HCT116 (cell line): ENCODE data around the gene KRTAP5-3. TPM values are rescaled to one million over a fixed set of nuclear protein-coding genes. Genes with fewer than 3 reads are reported as not detected.

ENCODE experiments used
- ATAC-seq: fragments of 200-7000 bp; cut with Tn5 transposase; 2 replicates; pipeline ENCODE4 v1.9.1; 2020; ENCODE audit warnings: mild to moderate bottlenecking, moderate library complexity
- BruUV-seq: library from RNA; stranded (reverse); fragments of 400-500 nt; replicated peaks from 2 replicates; lab custom pipeline; 2021; lab: Mats Ljungman, UMichigan
- CTCF ChIA-PET: fragments of 300-600 bp; sonication (Branson Sonifier 250); formaldehyde crosslinking; loops from one replicate; lab custom pipeline; 2021; ENCODE audit warnings: antibody characterized with exemption; lab: Charles Lee
- POLR2A ChIA-PET: fragments of 300-600, 350-600 bp; sonication (Branson Sonifier 250); formaldehyde crosslinking; loops from one replicate; lab custom pipeline; 2021; ENCODE audit warnings: antibody characterized with exemption; lab: Charles Lee
- RAD21 ChIA-PET, 2 experiments: fragments of 300-600 bp; sonication (Branson Sonifier 250); formaldehyde crosslinking; loops; one replicate each; lab custom pipeline; 2023; ENCODE audit warnings: low total read pairs in 2 of 2; ENCODE audit not compliant: uncharacterized antibody in 2 of 2, unreplicated experiment in 2 of 2, low non-redundant PET in 1 of 2; lab: Charles Lee
- DNase-seq: peaks from one replicate; pipeline ENCODE4 v3.0.0-alpha.2; 2010; ENCODE audit warnings: low read depth, low spot score
- H2AFZ ChIP-seq: fragments of 200-600 bp; shearing (Covaris generic), sonication (generic); 2 replicates; pipeline ENCODE4 v1.6.1; 2017; ENCODE audit warnings: low read depth, mixed run types, mixed read lengths, antibody characterized with exemption, low read length; ENCODE audit not compliant: poor library complexity, severe bottlenecking
- H3K27ac ChIP-seq: 2 replicates; pipeline ENCODE4 v1.5.1; 2012; ENCODE audit warnings: low read depth, low read length
- H3K27me3 ChIP-seq: fragments of 200-600 bp; sonication (generic); 2 replicates; pipeline ENCODE4 v1.6.1; 2016; ENCODE audit warnings: mixed run types, low read length, mixed read lengths; ENCODE audit not compliant: insufficient read depth
- H3K36me3 ChIP-seq, 2 experiments: fragments of 200-500 bp in 1 of 2; fragments of 200-600 bp in 1 of 2; sonication (Bioruptor generic) in 1 of 2; sonication (generic) in 1 of 2; 2 replicates each; pipeline versions ENCODE4 v1.5.1 to v1.6.1; 2014 to 2016; ENCODE audit warnings: low read length in 2 of 2, inconsistent platforms in 1 of 2, mixed read lengths in 1 of 2, mixed run types in 1 of 2; ENCODE audit not compliant: insufficient read depth in 2 of 2, control insufficient read depth in 1 of 2
- H3K4me1 ChIP-seq, 2 experiments: fragments of 200-600 bp in 1 of 2; sonication (generic) in 1 of 2; 2 replicates each; pipeline versions ENCODE4 v1.5.1 to v1.6.1; 2012 to 2017; ENCODE audit warnings: low read length in 2 of 2, inconsistent platforms in 1 of 2, mild to moderate bottlenecking in 1 of 2, mixed read lengths in 1 of 2, mixed run types in 1 of 2, moderate library complexity in 1 of 2; ENCODE audit not compliant: insufficient read depth in 2 of 2, control insufficient read depth in 1 of 2
- H3K4me2 ChIP-seq: fragments of 200-600 bp; sonication (generic); 2 replicates; pipeline ENCODE4 v1.6.1; 2017; ENCODE audit warnings: mixed run types, low read length, mixed read lengths
- H3K4me3 ChIP-seq, 2 experiments: fragments of 200-600 bp in 1 of 2; sonication (generic) in 1 of 2; replicated peaks in 1 of 2; 2 replicates each; pipeline ENCODE4 v1.5.1; 2011 to 2016; ENCODE audit warnings: low read length in 2 of 2, control low read depth in 1 of 2, low read depth in 1 of 2, mild to moderate bottlenecking in 1 of 2, mixed read lengths in 1 of 2, mixed run types in 1 of 2
- H3K79me2 ChIP-seq: fragments of 200-600 bp; sonication (generic); 2 replicates; pipeline ENCODE4 v1.6.1; 2017; ENCODE audit warnings: mild to moderate bottlenecking, mixed run types, low read length, moderate library complexity, mixed read lengths; ENCODE audit not compliant: insufficient read depth
- H3K9ac ChIP-seq: fragments of 200-600 bp; sonication (generic); 2 replicates; pipeline ENCODE4 v1.6.1; 2016; ENCODE audit warnings: low read length, mixed read lengths
- H3K9me2 ChIP-seq: fragments of 200-600 bp; sonication (generic), shearing (Covaris generic); 2 replicates; pipeline ENCODE4 v1.6.1; 2017; ENCODE audit warnings: mixed run types, mild to moderate bottlenecking, moderate library complexity; ENCODE audit not compliant: insufficient read depth
- H3K9me3 ChIP-seq, 2 experiments: fragments of 200-500 bp in 1 of 2; fragments of 200-600 bp in 1 of 2; sonication (Bioruptor generic) in 1 of 2; sonication (generic) in 1 of 2; 2 replicates each; pipeline ENCODE4 v1.6.1; 2014 to 2017; ENCODE audit warnings: low read length in 2 of 2, mixed read lengths in 2 of 2, inconsistent platforms in 1 of 2, low read depth in 1 of 2, mild to moderate bottlenecking in 1 of 2, mixed run types in 1 of 2, moderate library complexity in 1 of 2; ENCODE audit not compliant: control insufficient read depth in 1 of 2, insufficient read depth in 1 of 2
- H4K20me1 ChIP-seq: fragments of 200-600 bp; sonication (generic), shearing (Covaris generic); 2 replicates; pipeline ENCODE4 v1.6.1; 2017; ENCODE audit warnings: mixed run types, mild to moderate bottlenecking, moderate library complexity; ENCODE audit not compliant: insufficient read depth
- CBX3 ChIP-seq: IDR thresholded peaks from 2 replicates; pipeline ENCODE4 v1.6.1; 2012; ENCODE audit warnings: low read depth
- CEBPB ChIP-seq: IDR thresholded peaks from 2 replicates; pipeline ENCODE4 v1.6.1; 2012; ENCODE audit warnings: low read depth
- EGR1 ChIP-seq: IDR thresholded peaks from 2 replicates; pipeline ENCODE4 v1.6.1; 2012; ENCODE audit warnings: low read depth
- ELF1 ChIP-seq: IDR thresholded peaks from 2 replicates; pipeline ENCODE4 v1.6.1; 2012; ENCODE audit warnings: low read depth, borderline replicate concordance
- EZH2phosphoT487 ChIP-seq: fragments of 200-600 bp; IDR thresholded peaks from 2 replicates; pipeline ENCODE4 v1.6.1; 2018; ENCODE audit warnings: antibody characterized with exemption, borderline replicate concordance
- FOSL1 ChIP-seq: IDR thresholded peaks from 2 replicates; pipeline ENCODE4 v1.6.1; 2012; ENCODE audit warnings: low read depth
- POLR2AphosphoS5 ChIP-seq: IDR thresholded peaks from 2 replicates; pipeline ENCODE4 v1.6.1; 2011; ENCODE audit warnings: mild to moderate bottlenecking, low read depth, low read length, moderate library complexity
- RAD21 ChIP-seq: IDR thresholded peaks from 2 replicates; pipeline ENCODE4 v1.6.1; 2012; ENCODE audit warnings: low read depth, mild to moderate bottlenecking
- SIN3A ChIP-seq: IDR thresholded peaks from 2 replicates; pipeline ENCODE4 v1.6.1; 2012; ENCODE audit warnings: low read depth
- SP1 ChIP-seq: IDR thresholded peaks from 2 replicates; pipeline ENCODE4 v1.6.1; 2012; ENCODE audit warnings: low read depth
- TCF7L2 ChIP-seq: IDR thresholded peaks from 2 replicates; pipeline ENCODE4 v1.7.0; 2011; ENCODE audit warnings: borderline replicate concordance, inconsistent platforms; ENCODE audit not compliant: insufficient read depth, insufficient read length; ENCODE audit errors: extremely low read depth
- ZFX ChIP-seq: fragments of 450-650 bp; IDR thresholded peaks from 2 replicates; pipeline ENCODE4 v1.6.1; 2017
- ZNF274 ChIP-seq: fragments of 200-500 bp; sonication (Bioruptor generic); IDR thresholded peaks from 2 replicates; pipeline ENCODE4 v1.6.1; 2014; ENCODE audit warnings: mild to moderate bottlenecking, low read depth, low read length, inconsistent platforms
- intact Hi-C: fragments of 100-400 bp; cut with micrococcal nuclease; formaldehyde crosslinking; loops from 2 replicates; pipeline ENCODE4 v1.10.0; 2022
- total RNA-seq: library from RNA; stranded (reverse); gene quantifications from one replicate; pipeline ENCODE4 v1.2.1, GENCODE V29; 2021; ENCODE audit not compliant: unreplicated experiment
- TF ChIP-seq, protein P1 (sequence below): IDR thresholded peaks from 2 replicates; pipeline ENCODE4 v1.6.1; 2012; ENCODE audit warnings: low read depth
- TF ChIP-seq, protein P2 (sequence below): IDR thresholded peaks from 2 replicates; pipeline ENCODE4 v1.6.1; 2012
- TF ChIP-seq, protein P3 (sequence below): IDR thresholded peaks from 2 replicates; pipeline ENCODE4 v1.6.1; 2012
- TF ChIP-seq, protein P4 (sequence below), 3 experiments: fragments of 200-600 bp in 1 of 3; sonication (generic) in 1 of 3; IDR thresholded peaks in 2 of 3; conservative IDR thresholded peaks in 1 of 3; 2 replicates each; pipeline ENCODE4 v1.5.1; 2012 to 2017; ENCODE audit warnings: low read depth in 2 of 3, low read length in 2 of 3, antibody characterized with exemption in 1 of 3, borderline replicate concordance in 1 of 3, control low read depth in 1 of 3, mild to moderate bottlenecking in 1 of 3, mixed read lengths in 1 of 3, mixed run types in 1 of 3, moderate library complexity in 1 of 3; ENCODE audit not compliant: insufficient read depth in 1 of 3

Gene KRTAP5-3
- total RNA-seq, 1 experiment from 2014 or later = not detected

DNA sequence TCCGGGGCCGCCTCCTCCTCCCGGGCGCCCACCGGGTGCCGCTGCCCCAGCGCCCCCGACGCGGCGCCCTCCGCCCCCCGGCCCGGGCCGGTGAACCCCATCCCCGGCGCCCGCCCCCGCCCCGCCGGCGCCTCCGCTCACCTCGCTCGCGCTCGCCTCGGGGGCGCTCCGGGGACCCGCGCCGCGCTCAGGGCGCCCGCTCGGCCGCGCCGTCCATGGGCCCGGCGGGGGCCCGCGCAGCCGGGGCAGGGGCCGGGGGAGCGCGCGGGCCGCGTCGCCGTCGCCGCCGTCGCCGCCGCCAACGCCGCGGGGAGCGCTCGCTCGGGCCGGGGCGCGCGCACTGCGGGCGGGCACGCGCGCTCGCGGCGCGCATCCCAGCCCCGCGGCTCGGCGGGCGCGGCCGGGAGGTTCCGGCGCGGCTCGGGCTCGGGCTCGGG is 36.5 kb downstream of the KRTAP5-3 start:
- RAD21 ChIA-PET = interaction anchor here (0.6 to 0.7 kb wide), 2 partner anchors 14 to 59 kb away, joined by 3 to 4 read pairs; no protein-coding TSS in a partner anchor
- no peak for DNase-seq
- BruUV-seq = no TSS peak
- no peak; the same call in 1 of the 2 replicates for ATAC-seq
- H2AFZ ChIP-seq = no peak overlapping the region
- TF ChIP-seq, protein P1, sequence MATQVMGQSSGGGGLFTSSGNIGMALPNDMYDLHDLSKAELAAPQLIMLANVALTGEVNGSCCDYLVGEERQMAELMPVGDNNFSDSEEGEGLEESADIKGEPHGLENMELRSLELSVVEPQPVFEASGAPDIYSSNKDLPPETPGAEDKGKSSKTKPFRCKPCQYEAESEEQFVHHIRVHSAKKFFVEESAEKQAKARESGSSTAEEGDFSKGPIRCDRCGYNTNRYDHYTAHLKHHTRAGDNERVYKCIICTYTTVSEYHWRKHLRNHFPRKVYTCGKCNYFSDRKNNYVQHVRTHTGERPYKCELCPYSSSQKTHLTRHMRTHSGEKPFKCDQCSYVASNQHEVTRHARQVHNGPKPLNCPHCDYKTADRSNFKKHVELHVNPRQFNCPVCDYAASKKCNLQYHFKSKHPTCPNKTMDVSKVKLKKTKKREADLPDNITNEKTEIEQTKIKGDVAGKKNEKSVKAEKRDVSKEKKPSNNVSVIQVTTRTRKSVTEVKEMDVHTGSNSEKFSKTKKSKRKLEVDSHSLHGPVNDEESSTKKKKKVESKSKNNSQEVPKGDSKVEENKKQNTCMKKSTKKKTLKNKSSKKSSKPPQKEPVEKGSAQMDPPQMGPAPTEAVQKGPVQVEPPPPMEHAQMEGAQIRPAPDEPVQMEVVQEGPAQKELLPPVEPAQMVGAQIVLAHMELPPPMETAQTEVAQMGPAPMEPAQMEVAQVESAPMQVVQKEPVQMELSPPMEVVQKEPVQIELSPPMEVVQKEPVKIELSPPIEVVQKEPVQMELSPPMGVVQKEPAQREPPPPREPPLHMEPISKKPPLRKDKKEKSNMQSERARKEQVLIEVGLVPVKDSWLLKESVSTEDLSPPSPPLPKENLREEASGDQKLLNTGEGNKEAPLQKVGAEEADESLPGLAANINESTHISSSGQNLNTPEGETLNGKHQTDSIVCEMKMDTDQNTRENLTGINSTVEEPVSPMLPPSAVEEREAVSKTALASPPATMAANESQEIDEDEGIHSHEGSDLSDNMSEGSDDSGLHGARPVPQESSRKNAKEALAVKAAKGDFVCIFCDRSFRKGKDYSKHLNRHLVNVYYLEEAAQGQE = no peak
- TF ChIP-seq, protein P2, sequence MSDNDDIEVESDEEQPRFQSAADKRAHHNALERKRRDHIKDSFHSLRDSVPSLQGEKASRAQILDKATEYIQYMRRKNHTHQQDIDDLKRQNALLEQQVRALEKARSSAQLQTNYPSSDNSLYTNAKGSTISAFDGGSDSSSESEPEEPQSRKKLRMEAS = no peak
- no peak for TF ChIP-seq CBX3
- TF ChIP-seq, protein P3, sequence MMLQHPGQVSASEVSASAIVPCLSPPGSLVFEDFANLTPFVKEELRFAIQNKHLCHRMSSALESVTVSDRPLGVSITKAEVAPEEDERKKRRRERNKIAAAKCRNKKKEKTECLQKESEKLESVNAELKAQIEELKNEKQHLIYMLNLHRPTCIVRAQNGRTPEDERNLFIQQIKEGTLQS = no peak
- no peak for TF ChIP-seq EGR1
- no peak for TF ChIP-seq SIN3A
- TF ChIP-seq, protein P4, sequence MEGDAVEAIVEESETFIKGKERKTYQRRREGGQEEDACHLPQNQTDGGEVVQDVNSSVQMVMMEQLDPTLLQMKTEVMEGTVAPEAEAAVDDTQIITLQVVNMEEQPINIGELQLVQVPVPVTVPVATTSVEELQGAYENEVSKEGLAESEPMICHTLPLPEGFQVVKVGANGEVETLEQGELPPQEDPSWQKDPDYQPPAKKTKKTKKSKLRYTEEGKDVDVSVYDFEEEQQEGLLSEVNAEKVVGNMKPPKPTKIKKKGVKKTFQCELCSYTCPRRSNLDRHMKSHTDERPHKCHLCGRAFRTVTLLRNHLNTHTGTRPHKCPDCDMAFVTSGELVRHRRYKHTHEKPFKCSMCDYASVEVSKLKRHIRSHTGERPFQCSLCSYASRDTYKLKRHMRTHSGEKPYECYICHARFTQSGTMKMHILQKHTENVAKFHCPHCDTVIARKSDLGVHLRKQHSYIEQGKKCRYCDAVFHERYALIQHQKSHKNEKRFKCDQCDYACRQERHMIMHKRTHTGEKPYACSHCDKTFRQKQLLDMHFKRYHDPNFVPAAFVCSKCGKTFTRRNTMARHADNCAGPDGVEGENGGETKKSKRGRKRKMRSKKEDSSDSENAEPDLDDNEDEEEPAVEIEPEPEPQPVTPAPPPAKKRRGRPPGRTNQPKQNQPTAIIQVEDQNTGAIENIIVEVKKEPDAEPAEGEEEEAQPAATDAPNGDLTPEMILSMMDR (IDR thresholded peaks at IDR 0.05 in 2 of 3, conservative IDR thresholded peaks at IDR 0.05 in 1 of 3; ENCODE audit: borderline replicate concordance in 1 of 3, insufficient read depth in 1 of 3, low read depth in 2 of 3, low read length in 2 of 3) = no peak
- TF ChIP-seq POLR2AphosphoS5 = no peak
- no peak for TF ChIP-seq RAD21
- no peak for TF ChIP-seq SP1
- TF ChIP-seq ZNF274 = no peak
- TF ChIP-seq FOSL1 = no peak
- TF ChIP-seq CEBPB = no peak
- TF ChIP-seq EZH2phosphoT487 = no peak
- TF ChIP-seq ZFX = no peak
- TF ChIP-seq TCF7L2 = no peak
- TF ChIP-seq ELF1 = no peak
- no peaks in the 10 kb centered on the region for H3K27me3 ChIP-seq
- H3K36me3 ChIP-seq = no peaks in the 10 kb centered on the region
- peaks cover 3% of the 10 kb centered on the region; the same call in 1 of the 2 replicates for H3K79me2 ChIP-seq
- H3K27ac ChIP-seq = peak overlapping the region; percentile 49; the same call in 1 of the 2 replicates
- peaks cover 16 to 29% of the 10 kb centered on the region in 2 experiments; a peak in 3 of 4 replicates for H3K4me1 ChIP-seq
- peak overlapping the region; percentile 77 for H3K9ac ChIP-seq
- CTCF ChIA-PET = interaction anchor here (0.6 to 0.8 kb wide), 2 partner anchors 24 to 25 kb away, joined by 3 to 4 read pairs; no protein-coding TSS in a partner anchor
- H3K9me3 ChIP-seq = no peaks in the 10 kb centered on the region
- peak overlapping the region; percentile 88 for H3K4me2 ChIP-seq
- POLR2A ChIA-PET = interaction anchor here (1.4 kb wide), 1 partner anchor 13 kb away, joined by 3 read pairs; the partner anchor contains the start of gene KRTAP5-1
- H3K9me2 ChIP-seq = no peaks in the 10 kb centered on the region
- H3K4me3 ChIP-seq = peak overlapping the region; percentile 65 to 70
- intact Hi-C loops = no loop called here
- no peaks in the 10 kb centered on the region for H4K20me1 ChIP-seq
